HG03103 (cell line): ENCODE data around the gene RSPH4A.
"Not testable (repeated sequence)": the region's sequence is repeated elsewhere in the genome, so short reads cannot be mapped to it uniquely, and the experiment has no call there.

Experiments
- ATAC-seq: cut with Tn5 transposase; IDR thresholded peaks from one replicate; pipeline ENCODE4 v1.9.1; 2021; ENCODE audit warnings: low read depth; ENCODE audit not compliant: unreplicated experiment

The RSPH4A gene

DNA sequence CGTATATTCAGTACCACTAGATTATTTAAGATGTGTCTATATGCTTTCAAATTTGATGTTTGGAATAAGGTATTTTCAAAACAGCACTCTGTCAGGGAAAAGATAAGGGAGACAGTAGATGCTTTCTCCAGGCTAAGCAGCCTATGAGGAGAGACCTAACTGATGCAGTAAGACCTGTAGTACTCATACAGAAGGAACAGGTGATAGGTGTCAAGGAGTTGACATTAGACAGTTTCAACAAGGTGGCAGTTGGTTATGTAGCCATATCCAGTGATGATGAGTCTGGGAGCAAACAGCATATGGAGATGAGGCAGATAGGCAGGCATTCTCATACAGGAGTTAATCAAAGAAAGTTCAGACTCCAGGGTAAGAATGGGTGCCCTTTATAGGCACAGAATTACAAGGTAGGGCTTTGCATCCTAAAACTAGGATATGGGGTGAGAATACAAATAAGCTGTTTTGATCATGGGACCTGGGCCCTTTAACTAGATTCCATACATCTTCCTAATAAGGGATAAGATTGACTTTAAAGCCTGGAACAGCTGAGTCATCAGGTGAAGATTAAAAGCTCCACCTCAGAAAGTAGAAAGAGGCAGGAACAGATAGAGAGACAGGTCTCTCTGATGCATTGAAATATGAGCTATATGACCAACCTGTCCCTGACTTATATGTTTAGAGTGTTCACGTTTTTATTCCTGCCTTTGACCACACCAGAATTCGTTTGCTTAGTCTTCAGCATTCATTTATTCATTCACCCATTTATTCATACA, 7.9 kb downstream of the RSPH4A start:
- no peak for ATAC-seq

DNA sequence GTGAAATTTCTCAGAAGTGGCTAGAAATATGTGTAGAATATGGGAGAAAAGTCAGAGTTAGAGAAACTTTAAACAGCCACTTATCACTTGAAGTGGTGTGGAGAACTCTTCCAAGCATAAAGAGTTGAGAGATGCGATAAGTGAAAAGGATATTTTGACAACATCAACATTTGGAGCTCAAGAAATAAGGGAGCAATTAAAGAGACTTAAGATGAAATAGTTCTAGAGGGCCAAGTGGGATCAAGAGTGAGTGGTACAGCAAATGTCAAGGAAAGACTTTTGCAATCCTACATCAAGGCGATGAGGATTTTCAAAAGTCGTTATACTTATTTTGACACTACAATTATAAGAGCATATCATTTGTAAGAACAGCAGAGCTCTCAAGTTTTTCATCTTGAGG, 9.6 kb downstream of the RSPH4A start:
- no peak for ATAC-seq

DNA sequence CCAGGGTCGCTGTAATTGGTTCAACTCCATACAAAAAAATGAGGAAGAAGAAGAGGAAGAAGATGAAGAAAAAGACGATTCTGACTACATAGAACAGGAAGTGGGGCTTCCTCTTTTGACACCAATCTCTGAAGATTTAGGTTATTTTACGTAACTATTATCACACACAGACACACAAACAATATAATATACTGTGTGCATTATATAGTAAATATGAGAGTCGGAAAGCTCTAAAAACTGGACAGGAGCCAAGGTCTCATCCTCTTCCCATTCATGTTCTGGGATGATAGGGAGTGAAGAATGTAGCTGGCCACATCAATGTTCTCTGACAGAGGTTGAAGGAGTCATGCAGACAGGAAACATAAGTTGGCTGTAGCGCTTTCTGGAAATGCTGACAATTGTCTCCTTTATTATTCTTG, 13.3 kb downstream of the RSPH4A start:
- ATAC-seq = no peak

DNA sequence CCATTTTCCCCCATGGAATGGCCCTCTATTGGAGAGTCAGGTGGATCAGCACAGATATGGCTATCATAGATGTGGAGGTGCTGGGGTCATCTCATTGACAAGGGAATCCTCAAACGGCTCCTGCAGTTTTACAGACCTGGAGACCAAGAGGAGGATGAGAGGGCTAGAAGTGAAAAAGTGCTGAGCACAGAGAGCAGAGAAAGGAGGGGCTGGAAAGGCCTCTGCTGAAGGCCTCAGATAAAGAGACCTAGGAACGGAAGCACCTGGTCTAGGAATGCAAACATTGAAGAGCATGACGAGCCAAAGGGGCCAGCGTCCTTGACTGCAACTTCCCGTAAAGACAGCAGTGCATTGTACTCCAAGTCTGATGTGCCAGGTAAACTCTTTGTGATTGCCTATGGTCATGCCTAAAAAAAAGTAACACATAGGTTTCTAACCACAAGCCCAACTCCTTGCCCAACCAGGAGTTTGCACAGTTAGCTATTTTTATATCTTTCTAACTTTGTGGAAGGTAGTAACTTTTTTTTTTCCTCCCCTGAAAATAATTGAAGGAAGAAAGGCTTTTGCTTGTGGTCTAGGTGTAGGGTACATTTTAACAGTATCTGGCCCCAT, 15.2 kb downstream of the RSPH4A start:
- no peak for ATAC-seq

DNA sequence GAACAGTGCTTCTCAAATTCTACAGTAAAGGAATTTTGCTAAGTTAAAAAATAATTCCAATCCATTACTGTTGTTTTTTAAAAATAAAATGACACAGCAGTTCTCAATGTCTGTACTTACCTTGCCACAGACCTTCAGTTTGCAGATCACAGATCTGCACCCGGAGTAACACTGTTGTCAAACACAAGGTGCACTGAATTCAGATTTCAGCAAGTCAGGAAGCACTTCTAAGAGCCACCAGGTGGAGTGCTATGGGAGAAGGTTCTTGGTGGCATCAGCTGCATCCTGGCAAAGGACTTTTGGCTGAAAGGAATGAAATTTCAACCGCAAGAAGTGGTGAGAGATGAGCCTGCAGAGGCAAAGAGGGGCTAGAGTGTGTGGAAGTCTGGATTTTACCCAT, 17.4 kb downstream of the RSPH4A start:
- no peak for ATAC-seq

DNA sequence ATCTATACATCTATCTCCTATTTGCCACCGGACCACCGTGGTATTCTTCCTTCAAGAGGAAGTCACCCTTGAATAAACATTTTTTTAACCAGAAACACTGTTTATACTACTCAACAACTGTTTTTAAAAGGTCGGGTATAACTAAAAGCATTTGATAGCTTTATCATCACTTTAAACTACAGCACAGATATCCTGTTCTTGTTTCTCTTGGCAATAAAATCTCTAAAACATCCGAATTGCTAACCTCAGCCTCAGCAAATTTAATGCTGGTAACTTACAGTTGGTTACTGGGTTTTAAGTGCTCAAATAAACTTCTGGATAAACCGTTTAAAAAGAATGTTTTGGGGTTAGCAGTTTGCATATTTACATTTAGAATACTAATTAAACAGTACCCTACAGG, 31.9 kb downstream of the RSPH4A start:
- ATAC-seq = no peak

DNA sequence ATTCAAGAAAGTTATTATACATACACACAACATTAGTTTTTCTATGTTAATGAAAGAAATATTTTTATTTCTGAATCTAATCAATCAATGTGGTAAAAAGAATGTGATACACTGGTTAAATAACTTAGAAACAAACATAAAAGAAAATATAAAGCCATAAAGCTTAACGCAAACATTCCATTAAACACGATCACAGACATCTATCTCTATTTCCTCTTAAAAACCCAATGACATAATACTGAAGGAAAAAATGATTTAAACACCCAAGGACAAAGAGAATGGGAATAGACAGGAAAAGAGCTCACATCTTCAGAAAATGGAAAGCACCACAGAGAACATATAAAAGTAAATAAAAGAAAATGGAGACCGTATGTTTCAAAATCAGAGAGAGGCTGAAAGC, 32.9 kb downstream of the RSPH4A start:
- ATAC-seq = no peak

DNA sequence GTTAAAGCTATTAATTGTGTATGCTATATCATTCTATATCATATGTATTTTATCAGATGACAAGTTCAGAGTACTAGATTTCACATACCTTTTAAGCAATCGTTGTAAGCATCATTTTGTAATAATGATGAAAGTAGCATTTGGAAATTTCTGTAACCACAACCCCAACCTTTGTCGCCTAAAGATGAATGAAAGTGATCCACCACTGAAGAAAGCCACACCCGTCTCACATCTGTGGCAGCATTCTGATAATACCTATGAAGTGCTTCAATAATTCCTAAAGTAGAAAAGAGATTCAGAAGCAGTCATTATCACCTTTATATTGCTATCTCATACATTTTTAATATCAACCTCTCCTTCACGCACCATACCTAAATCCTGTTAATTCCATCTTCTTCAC, 35.6 kb downstream of the RSPH4A start:
- no peak for ATAC-seq

DNA sequence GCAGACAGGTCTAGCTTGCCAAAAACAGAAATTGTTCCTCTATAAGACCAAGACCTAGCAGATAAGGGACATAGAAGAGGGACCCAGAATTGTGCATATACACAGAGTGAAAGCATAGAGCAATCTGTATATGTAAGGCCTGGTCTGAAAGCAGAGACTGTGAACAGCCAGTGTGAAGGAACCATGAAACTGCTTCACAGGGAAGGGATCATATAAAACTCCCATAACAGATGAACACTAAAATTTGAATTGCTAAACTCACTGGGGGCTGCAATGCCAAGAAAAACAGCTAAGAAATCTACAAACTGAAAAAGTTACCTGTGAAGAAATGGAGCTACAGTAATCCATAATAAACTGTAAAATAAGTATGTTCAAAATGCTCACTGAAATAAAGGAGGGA, 45.3 kb downstream of the RSPH4A start:
- no peak for ATAC-seq

DNA sequence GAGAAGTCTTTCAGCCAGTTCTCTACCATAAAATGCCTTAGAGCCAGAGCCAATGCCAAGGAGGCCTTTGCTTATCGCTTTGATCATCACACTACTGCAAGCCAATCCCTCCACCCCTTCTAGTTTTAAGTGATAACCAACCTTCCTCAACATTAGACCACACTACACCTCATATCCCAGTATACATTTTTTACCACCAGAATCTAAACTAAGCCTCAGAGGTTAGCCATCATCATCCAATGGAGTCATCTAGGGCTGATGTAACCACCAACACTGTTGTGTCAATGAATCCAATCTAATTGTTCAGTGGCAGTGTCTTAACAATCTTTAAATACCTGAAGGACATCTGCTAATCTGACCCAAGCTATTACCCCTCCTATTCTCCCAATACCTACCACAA, 45.9 kb downstream of the RSPH4A start:
- no peak for ATAC-seq

DNA sequence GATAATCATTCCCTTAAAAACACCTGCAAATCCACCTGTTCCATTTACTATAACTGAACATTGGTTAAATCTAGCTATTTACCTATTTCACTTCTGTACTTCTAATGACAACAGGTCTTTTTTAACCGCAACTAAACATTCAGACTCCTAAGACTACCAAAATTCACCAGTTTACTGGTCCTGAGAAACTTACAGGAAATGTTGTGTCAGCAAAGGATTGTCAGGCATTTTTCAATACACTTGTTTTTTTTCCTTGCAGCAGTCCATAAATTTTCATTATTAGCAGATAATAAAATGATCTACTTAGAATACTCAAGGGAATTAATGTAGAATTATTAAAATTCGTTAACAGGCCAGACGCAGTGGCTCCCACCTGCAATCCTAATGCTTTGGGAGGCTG, 47.0 kb downstream of the RSPH4A start:
- ATAC-seq = no peak

DNA sequence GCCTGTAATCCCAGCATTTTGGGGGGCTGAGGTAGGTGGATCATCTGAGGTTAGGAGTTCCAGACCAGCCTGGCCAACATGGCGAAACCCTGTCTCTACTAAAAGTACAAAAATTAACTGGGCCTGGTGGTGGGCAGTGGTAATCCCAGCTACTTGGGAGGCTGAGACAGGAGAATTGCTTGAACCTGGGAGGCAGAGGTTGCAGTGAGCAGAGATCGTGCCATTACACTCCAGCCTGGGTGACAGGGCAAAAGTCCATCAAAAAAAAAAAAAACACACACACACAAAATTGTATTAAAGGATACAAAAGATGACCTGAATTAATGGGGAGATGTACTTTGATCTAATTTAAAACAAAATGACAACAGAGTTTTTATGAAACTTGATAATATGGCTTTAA, 47.9 kb downstream of the RSPH4A start:
- ATAC-seq = not testable (repeated sequence)

DNA sequence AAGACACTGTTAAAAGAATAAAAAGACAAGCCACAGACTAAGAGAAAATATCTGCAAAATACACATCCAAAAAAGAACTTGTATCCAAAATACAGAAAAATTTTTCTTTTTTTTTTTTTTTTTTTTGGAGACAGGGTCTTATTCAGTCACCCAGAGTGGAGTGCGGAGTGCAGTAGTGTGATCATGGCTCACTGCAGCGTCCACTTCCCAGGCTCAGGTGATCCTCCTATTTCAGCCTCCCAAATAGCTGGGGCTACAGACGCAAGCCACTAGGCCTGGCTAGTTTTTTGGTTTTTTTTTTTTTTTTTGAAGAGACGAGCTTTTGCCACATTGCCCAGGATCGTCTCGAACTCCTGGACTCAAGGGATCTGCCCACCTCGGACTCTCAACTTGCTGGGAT, 49.2 kb downstream of the RSPH4A start:
- ATAC-seq = no peak

DNA sequence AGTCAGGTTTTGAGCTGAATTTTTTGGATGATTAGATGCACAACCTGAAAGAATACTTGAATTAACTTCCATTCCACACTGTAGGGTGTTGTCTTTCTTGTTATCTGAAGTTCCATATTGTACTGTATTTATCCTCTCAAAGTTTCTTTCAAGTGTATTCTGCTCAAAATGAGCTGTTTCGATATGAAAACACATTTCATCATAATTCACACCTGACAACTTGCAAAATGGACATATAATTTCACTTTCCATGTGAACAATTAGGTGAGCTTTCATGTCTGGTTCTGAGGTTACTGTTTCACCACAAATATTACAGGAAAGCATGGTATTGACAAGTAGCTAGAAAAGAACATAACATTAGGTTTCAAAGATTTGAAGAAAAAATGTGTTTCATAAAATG, 50.6 kb downstream of the RSPH4A start:
- peak; percentile 45 for ATAC-seq

DNA sequence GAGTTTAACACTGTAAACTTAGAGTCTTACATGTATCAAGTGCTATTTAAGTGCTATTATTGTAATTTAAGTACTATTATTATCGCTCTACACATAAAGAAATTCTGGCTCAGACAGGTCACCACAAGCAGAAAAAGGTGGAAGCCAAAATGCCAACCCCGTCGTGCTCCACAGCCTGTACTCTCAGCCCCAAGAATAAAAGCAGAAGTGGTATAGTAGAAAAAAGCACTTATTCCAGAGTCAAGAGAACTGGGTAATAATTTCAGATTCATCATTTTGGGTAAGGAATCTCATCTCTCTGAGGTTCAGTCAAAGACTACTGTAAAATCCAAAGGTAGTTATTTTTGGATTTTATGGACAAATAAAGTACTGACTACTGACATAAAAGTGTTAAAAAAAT, 51.3 kb downstream of the RSPH4A start:
- peak; percentile 33 for ATAC-seq

DNA sequence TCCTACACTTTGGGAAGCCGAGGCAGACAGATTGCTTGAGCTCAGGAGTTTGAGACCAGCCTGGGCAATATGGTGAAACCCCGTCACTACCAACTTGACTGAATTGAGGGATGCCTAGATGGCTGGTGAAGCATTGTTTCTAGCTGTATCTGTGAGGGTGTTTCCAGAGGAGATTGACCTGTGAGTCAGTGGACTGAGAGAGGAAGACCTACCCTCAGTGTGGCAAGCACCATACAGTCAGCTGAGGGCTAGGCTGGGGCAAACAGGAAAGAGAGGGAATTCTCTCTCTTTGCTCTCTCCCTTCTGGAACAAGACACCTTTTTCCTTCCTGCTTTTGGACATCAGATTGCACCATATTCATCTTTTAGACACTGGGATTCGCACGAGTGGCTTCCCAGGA, 56.0 kb downstream of the RSPH4A start:
- ATAC-seq = no peak

DNA sequence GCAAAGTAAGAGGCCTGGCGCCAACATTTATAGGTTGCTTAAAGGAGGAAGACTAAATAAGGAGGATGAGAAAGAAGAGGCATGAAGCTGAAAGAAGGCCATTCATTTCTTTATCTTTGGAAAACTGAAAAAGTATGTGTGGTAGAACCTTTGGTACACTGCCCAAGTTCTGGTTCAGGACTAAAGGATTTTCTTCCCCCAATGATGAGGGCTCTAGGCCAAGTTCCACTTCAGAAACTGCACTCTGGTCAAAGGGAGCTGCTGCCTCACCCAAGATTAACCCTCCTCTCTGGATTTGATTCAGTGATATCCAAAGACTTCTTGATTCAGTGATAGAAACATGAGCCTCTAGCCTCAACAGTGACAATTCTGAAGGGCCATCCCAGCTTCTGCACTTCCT, 59.7 kb downstream of the RSPH4A start:
- no peak for ATAC-seq

DNA sequence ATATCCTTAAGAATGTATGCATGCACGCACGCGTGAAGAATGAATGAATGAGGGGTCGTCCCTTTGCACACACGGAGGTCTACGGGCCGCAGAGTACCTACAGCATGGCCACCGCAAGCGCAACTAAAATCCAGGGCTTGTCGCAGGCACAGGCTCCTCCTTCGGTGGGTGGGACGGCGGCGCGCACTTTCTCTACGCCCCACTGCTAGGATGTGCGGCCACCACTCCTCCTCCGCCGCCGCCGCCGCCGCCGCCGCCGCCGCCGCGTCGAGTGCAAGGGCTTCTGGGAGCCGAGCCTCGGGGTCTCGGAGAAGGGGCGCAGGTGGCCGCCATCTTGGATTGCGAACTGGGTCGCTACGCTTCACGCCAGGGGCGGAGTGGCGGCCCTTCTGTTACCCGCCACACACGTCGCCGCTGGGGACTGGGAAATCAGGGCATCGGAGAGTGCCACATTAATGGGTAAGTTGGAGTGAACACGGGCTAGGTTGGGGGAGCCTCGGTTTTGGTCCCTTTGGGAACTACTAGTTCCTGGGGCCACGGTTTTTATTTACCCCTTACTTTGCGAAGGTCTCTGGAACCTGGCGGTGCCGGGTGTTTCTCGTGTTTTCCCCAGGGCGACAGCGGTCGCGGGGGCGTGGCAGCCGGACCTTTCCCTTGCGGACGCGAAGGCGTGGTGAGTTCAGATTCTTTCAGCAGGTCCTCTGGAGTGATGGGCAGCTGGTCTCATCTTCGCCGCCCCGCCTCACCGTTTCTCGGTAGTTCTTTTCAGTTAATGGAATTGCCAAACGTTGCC, 64.8 kb downstream of the RSPH4A start, which contains the start of gene KPNA5:
KPNA5 (plus strand) TSS at position 332 of the 793 bp plus-strand sequence; CDS start at position 456, 124 bp downstream.
- ATAC-seq = peak; percentile 98

DNA sequence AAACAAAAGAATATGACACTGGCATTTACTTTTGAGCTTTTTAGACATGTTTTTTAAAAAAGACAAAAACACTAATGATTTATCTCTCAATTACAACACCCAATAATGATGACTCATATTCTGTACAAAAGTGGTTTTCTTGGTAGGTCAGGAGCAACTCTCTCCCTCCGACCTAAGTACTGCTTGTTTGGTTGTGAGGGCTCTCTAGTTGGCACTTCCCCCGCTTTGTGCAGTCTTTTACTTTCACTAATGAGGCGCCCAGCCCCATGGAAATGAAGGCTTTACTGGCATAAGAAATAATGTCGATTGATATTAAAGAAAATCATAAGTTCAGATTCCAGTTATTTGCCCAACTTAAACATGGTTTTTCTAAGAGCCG, 66.0 kb downstream of the RSPH4A start:
- ATAC-seq = no peak
